T follicular helper cell (primary cell): ENCODE results near the gene ERBIN.
"Not testable (repeated sequence)": the region's sequence is repeated elsewhere in the genome, so short reads cannot be mapped to it uniquely, and the experiment has no call there.

Experiments used
- DNase-seq: peaks from one replicate; pipeline ENCODE4 v3.0.0-alpha.2; 2020; ENCODE audit warnings: low read depth

Gene ERBIN

DNA sequence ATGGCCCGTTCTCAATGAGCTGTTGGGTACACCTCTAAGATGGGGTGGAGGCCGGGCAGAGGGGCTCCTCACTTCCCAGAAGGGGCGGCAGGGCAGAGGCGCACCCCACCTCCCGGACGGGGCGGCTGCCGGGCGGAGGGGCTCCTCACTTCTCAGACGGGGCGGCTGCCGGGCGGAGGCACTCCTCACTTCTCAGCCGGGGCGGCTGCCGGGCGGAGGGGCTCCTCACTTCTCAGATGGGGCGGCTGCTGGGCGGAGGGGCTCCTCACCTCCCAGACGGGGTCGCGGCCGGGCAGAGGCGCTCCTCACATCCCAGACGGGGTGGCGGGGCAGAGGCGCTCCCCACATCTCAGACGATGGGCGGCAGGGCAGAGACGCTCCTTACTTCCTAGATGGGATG, 31.3 kb downstream of the ERBIN start:
- DNase-seq: not testable (repeated sequence)

DNA sequence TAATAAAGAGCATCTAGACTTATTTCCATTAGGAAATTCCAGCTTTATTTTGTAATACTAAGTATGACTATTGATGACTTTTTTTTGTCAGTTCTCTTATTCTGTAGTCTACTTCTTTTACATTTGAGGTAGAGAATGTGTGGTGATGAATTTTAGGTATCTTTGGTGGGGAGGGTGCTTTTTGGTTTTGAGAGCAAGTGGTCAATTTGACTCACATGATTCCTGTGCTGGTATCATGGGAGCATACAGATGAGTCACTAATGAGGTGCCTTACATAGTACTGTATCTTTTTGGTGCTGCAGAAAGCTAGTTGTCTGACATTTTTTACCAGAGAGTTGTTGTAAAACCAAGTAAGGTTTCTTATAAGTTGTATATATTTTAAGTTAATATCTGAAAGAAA, 35.3 kb downstream of the ERBIN start:
- no peak for DNase-seq

DNA sequence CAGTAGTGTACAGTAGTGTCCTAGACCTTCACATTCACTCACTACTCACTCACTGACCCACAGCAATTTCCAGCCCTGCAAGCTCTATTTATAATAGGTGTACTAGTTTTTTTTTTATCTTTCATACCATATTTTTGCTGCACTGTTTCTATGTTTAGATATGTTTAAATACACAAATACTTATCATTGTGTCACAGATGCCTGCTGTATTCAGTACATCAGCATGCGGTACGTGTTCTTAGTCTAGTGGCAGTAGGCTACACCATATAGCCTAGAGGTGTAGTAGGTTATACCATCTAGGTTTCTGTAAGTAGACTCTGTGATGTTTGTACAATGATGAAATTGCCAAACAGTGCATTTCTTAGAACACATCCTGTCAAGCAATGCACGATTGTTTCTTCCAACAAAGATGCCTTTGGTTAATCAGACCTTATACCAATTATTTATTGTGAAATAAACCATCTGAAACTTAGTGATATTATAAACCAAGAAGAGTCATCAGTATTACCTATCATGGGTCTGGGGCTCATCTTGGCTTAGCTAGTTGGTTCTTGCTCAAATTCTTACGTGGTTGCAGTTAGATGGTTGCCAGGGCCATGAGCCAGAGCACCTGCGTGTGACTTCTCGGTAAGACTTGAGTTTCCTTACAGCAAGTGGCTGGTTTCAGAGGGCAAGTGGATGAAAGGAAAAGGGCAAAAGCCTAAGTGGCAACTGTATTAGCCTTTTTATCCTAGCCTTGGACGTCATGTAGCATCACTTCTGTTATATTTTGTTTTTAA, 41.1 kb downstream of the ERBIN start:
- no peak for DNase-seq

DNA sequence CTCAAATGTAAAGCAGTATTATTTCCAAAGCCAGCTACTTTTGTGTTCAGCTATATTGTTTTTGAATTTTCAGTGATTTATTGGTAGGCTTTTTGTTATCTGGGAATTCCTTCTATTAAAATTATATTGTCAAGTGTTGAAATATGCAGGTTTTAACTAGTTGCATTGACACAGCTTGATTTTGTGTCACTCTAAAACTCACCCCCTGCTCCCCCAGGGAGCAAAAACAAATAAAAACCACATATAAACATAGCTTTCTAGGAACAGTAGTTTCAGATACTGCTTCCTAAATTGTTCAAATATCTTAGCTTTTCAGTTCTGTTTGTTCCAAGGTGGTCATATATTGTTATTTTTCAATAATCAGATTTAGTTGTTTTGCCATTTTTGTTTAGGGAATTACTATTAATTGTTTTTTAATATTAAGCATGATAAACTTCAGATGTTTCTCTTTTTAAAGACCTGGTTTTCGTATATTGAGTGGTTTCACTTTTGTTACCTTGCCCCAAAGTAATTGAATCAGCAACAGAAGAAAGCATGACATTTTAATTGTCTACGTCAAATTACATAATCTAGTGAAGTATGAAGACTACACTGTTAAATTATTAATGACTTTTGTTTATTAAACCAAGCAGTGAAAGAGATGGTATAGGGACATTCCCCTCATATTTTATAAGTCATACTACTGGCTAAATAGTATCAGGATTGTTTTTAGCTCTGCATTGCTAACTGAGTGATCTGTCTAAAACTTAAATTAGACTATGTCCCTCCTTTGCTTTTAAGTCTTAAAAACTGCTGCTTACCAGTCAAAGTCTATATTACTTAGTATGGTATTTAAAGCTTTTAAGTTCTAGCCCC, 43.4 kb downstream of the ERBIN start:
- no peak for DNase-seq

DNA sequence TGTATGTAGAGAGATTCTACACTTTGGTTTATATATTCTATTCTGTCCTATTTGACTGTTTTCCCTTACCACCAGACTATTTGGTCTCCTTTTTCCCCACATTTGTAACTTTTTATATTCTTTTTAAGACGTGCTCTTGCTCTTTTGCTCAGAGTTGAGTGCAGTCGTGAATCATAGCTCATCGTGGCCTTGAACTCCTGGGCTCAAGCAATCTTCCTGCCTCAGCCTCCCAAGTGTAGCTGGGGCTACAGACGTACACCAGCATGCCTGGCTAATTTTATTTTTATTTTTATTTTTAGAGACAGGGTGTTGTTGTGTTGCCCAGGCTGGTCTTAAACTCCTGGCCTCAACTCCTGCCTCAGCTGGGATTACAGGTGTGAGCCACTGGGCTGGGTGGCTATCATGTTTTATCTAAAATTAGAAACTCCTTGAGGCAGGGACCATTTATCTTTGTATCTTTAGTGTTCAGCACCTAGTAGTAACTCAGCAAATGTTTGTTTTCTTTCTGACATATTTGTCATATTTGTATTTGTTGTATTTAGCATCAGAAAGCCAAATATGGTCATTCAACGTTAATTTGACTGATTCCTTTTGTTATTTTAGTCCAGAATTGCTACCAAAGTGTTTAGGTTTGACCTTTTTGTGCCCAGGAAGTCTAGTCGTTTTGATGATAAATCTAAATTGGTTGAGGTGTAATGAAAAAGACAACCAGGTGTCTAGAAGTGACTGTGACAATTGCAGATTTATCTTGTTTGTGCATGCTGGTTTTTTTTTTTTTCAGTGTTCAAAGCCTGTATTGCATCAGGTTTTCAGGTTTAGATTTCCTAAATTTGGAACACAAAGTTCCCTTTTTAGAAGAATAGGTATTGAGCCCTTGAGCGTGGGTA, 44.3 kb downstream of the ERBIN start:
- no peak for DNase-seq

DNA sequence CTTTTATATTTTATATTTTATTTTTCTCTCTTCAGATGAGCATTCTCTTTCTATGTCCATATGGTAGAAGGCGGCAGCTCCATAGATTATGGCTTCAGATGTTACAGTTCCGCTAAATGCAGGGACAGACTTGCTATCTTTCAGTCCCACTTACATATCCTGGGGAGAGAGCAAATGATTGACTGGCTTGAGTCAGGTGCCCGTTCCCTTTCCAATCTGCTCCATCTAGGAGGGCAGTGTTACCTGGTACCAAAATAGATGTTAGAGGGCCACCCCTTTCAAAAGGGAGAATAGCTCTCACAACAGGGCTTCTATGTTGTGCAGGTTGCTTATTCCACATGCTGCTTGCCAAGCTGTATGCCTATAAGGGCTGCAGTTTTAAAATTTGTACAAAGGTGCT, 45.3 kb downstream of the ERBIN start:
- DNase-seq: no peak

DNA sequence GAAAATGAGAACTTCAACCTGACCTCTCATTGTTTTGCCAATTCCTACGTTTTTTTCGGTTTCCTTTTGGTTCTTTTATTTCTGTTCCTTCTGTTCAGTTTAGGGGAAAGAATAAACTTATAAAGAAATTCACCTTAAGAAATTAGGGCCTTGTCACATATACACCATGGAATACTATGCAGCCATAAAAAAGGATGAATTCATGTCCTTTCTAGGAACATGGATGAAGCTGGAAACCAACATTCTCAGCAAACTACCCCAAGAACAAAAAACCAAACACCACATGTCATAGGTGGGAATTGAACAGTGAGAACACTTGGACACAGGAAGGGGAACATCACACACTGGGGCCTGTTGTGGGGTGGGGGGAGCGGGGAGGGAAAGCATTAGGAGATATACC, 46.5 kb downstream of the ERBIN start:
- DNase-seq: not testable (repeated sequence)

DNA sequence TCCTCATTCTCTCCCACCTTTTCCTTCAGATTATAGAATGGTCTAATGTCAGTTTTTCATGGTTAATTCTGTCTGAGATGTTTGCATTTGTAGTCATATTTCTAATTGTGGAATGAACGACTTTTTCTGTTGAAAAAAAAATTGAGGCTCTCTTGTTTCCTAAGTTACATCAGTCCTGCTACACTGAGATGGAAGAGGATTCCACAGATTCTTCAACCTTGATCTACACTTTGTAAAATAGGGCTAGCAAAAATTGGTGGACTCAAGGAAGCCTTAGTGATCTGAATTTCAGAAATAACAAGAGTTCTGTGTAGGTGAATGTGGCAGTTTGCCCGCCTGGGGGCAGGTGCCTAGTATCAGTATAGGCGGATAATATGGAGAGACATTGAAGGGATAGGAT, 51.9 kb downstream of the ERBIN start:
- DNase-seq: no peak

DNA sequence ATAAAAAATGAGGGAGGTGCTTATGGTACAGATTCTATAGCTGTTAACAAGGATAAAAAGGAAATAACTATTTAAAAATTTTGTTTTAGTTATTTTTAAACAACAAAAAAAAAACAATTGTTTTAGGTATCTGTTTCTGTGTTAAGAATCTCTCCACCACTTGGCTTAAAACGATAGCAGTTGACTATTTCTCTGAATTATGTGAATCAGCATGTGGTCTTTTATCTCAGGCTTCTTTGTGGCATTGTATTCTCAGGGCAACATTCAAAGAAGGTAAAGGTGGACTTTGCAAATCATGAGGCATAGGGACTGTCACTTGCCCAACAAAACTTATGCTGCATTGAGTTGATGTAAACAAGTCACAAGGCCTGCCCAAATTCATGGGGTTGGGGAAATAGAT, 55.2 kb downstream of the ERBIN start:
- no peak for DNase-seq

DNA sequence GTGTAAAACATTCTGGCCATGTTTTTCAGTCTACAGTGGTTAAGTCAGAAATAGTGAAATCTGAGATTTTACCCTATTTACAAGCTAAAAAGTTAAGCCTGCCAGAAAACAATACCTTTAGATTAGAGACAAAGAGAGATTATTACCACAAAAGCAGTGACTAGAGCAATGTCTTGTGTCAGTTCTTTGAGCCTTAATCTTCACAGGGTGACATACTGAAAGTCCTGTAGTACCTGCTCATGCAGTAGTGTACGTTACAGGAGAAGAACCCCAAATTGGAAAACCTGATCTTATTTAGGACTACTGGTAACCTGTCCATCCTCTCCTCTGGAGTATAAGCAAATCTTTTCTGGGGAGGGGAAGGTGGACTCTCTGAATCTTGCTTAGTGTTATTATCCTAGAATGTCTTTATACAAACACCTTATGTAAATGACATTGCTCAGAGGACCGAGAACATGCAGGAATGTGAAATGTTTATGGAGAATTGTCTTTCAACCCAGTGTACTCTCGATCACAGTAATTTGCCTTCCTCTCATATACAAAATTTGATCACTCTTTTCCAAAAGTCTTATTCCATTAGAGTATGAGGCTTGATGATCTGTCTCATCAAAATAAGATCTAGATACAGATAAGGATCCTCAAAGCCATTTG, 55.7 kb downstream of the ERBIN start:
- DNase-seq: no peak

DNA sequence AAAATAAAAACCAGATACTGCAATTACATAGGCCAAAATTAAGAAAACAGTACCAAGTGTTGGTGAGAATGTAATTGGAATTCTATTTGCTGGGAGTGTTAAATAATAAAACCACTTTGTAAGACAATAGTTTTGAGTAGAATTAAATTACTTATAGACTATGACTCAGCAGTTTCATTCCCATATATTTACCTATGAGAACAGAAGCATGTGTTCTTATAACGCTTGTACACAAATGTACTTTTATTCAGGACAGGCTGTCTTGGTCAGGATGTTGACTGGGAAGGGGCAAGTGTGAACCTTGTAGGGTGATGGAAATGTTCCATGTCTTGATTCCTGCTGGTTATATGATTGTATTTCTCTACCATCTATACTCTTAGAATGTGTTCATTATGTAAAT, 56.3 kb downstream of the ERBIN start:
- no peak for DNase-seq

DNA sequence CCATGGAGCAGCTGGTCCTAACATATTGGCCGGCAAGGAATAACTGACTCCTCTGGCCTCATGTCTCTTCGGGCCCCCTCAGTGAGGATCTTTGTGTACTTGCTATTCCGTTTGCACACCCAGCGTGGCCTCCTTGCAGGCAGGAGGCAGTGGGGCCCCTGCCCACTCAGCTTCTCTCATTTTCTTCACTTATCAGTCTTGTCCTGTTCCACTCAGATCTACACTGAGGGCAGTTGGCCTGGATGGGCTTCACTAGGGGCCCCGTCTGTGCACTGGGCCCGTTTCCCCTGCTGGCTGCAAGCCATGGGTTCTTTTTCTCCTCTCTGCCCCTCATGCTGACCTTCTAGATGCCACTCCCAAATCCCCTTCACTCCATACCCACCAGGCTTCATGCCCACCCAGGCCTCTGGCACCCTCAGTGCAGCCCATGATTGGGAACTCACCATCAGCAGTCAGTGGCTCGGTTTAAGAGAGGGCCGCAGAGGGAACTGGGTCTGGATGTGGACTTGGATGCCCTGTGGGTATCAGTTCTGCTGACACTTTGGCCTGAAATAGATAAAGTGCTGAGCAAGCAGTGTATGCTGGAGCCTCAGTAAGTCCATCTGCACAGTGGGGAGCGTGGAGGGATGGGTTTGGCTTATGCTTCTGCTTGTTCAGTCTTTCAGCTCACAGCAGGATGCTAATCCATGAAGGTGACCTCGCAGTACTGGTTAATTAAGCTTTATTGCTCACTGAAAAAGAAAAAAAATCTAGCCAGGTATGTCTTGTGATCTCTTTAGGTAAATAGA, 57.9 kb downstream of the ERBIN start:
- no peak for DNase-seq

DNA sequence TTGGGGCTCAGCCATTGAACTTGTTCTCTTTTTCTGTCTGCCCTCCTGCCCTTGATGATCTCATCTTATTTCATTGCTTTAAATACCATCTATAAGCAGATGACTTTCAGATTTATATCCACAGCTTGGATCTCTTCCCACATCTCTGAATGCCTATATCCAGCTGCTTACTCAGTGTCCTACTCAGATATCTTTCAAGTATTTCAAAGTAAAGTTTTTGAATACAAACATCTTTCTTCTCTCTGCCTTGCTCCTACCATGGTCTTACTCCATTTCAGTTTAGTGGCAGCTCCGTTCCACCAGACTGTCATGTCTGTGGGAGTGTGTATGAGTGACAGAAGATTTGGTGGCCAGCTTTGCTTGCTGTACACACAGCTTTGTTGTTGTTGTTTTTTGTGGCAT, 59.7 kb downstream of the ERBIN start:
- no peak for DNase-seq

DNA sequence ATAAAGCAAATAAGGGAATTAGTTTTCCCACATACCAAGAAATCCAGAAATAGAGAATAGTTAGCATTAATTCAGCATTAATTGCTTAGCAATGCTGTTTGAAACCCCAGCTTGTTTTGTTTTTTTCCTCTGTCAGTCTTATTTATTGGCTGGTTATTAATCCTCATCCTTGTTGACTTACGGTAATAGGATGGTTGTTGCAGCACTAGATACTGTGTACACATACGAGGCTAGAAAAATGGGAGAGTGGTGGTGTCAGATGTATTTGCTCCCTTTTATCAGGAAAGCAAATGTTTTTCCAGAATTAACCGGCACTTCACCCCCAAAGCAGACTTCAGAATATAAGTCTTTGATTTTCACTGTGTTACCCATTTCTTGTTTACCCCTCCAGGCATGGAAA, 60.4 kb downstream of the ERBIN start:
- no peak for DNase-seq

DNA sequence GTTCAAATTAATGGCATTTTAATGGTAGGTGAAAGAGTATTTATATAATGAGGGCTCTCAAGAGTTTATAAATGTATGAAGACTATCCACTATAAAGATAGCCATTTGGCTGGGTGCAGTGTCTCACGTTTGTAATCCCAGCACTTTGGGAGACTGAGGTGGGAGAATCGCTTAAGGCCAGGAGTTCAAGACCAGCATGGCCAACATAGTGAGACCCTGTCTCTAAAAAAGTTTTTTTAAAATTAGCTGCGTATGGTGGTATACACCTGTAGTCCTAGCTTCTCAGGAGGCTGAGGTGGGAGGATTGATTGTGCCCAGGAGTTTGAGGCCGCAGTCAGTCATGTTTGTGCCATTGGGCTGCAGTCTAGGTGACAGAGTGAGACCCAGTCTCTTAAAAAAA, 61.6 kb downstream of the ERBIN start:
- no peak for DNase-seq

DNA sequence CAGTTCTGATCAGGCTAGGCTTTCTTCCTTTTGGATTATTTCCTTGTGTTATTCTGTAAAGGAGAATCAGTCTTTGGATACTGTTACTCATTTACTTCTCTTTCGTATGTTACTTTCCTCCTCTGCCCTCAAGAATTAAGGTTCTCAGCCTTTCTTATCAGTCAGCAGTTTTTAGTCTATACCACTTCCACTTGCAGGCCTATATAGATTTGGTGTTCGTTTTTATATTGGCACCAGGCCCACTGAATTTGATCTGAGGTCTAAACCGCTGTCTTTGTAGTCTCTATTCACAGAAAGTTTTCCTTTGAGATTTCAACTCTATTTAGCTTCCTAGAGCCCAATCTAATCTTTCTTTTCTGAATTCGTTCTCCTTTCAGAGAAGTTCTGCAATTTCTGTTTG, 62.8 kb downstream of the ERBIN start:
- no peak for DNase-seq

DNA sequence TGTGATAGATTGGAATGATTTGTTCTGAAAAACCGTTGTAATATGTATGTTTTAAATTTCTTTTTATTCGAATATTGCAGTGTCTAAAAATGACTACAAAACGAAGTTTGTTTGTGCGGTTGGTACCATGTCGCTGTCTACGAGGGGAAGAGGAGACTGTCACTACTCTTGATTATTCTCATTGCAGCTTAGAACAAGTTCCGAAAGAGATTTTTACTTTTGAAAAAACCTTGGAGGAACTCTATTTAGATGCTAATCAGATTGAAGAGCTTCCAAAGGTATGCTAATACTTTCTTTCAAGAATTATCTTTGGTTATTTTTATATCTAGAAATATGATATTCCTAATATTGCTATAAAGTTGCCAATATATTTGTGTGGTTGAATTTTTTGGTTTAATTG, 66.3 kb downstream of the ERBIN start:
- DNase-seq: no peak

DNA sequence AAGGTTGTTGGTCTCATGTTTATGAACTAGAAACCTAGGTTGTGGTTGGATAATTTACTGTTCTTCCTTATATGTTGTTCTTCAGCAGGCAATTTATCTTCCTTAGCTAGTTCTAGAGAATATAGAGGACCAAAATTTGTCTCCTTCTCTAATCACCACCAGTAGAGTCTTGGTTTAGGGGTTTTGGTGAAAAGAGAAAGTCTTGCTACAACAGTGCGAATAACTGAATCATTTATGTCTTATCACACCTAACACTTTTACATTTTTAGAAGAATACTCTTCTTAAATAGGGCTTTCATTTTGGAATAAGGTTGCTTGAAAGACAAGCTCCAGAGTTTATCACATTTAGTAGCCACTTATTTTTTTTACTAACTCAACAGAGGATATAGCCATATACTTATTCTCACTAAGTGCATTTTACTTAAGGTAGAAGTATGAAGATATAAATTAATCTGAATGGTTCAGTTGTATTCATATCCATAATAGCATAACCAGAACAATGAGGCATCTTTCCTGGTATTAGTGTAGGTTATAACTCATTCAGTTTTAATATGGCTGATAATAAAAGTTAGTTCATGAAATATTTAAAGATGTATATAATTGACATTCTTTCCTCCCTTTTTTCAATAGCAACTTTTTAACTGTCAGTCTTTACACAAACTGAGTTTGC, 67.9 kb downstream of the ERBIN start:
- no peak for DNase-seq

DNA sequence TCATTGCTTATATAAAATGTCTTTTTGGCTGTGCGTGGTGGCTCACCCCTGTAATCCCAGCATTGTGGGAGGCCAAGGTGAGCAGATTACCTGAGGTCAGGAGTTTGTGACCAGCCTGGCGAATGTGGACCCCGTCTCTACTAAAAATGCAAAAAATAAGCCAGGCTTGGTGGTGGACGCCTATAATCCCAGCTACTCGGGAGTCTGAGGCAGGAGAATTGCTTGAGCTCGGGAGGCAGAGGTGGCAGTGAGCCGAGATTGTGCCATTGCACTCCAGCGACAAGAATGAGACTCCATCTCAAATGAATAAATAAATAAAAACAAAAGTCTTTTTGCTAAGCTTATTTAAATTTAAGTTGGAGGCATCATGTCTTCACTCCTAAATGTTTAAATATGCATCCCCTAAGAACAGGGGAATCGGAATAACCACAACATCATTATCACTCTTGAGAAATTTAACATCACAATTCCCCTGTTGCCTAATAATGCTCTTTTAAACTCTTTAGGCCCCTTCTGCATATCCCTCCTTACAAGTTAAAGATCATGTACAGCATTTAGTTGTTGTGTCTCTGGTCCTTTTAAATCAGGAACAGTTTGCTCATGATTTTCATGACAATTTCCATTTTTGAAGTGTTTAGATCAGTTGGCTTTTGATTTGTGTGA, 72.8 kb downstream of the ERBIN start:
- DNase-seq: no peak

DNA sequence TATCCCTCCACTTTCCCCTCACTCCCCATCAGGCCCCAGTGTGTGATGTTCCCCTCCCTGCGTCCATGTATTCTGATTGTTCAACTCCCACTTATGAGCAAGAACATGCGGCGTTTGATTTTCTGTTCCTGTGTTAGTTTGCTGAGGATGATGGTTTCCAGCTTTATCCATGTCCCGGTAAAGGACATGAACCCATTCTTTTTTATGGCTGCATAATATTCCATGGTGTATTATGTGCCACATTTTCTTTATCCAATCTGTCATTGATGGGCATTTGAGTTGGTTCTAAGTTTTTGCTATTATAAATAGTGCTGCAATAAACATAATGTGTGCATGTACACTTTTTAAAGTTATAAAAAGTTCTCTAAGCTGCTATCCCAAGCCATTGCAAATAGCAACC, 75.6 kb downstream of the ERBIN start:
- DNase-seq: no peak
